Measurements from ENCODE around the gene CDS2. TPM values are rescaled to one million over a fixed set of nuclear protein-coding genes. Genes with fewer than 3 reads are reported as not detected.

Gene CDS2
- total and polyA plus RNA-seq, 2 of the 13 experiments (the other 11 are each of a cell fraction or from before 2014, with no cell fraction given), result 81.3 to 153 TPM

- no peak for TF ChIP-seq ZNF737 (CRISPR knock-in tag; IDR thresholded peaks at IDR 0.05; ENCODE audit: borderline replicate concordance)
- TF ChIP-seq MYC (CRISPR knock-in tag; IDR thresholded peaks at IDR 0.05; ENCODE audit: borderline replicate concordance), result no peak
- no peak for TF ChIP-seq ZNF383 (CRISPR knock-in tag; IDR thresholded peaks at IDR 0.05; ENCODE audit: borderline replicate concordance)
- no peak for TF ChIP-seq HOMEZ (CRISPR knock-in tag; IDR thresholded peaks at IDR 0.05; ENCODE audit: low read depth)
- no peak for TF ChIP-seq KDM5B (CRISPR knock-in tag; IDR thresholded peaks at IDR 0.05; ENCODE audit: borderline replicate concordance)
- TF ChIP-seq THYN1 (CRISPR knock-in tag; IDR thresholded peaks at IDR 0.05; ENCODE audit: borderline replicate concordance, low read depth), result no peak
- TF ChIP-seq ZBTB44 (CRISPR knock-in tag; IDR thresholded peaks at IDR 0.05), result no peak
- 0 out of 2 replicates have a peak, but pooled peaks have one; percentile 4 for TF ChIP-seq ZSCAN29 (CRISPR knock-in tag; conservative IDR thresholded peaks at IDR 0.05)
- no peak for TF ChIP-seq ZSCAN25 (CRISPR knock-in tag; IDR thresholded peaks at IDR 0.05)
- TF ChIP-seq ZFP90 (CRISPR knock-in tag; IDR thresholded peaks at IDR 0.05; ENCODE audit: borderline replicate concordance), result no peak
- no peak for TF ChIP-seq ZBTB42 (CRISPR knock-in tag; IDR thresholded peaks at IDR 0.05)
- no peak; a peak in 1 of 4 replicates for TF ChIP-seq REST (IDR thresholded peaks at IDR 0.05; ENCODE audit: borderline replicate concordance in 1 of 2, low read depth in 1 of 2, low read length in 2 of 2)
- no peak for TF ChIP-seq MEIS1 (CRISPR knock-in tag; IDR thresholded peaks at IDR 0.05; ENCODE audit: borderline replicate concordance)
- TF ChIP-seq KAT2B (IDR thresholded peaks at IDR 0.05; ENCODE audit: borderline replicate concordance, low read depth, low read length), result no peak
- TF ChIP-seq CBFB (CRISPR knock-in tag; IDR thresholded peaks at IDR 0.05), result no peak
- TF ChIP-seq ZSCAN12 (CRISPR knock-in tag; IDR thresholded peaks at IDR 0.05), result no peak
- no peak for TF ChIP-seq ZMYM3 (CRISPR knock-in tag; IDR thresholded peaks at IDR 0.05)
- no peak for TF ChIP-seq ZNF207 (IDR thresholded peaks at IDR 0.05; ENCODE audit: borderline replicate concordance)
- no peak for TF ChIP-seq ZNF616 (CRISPR knock-in tag; IDR thresholded peaks at IDR 0.05; ENCODE audit: low read depth)
- TF ChIP-seq MAZ (IDR thresholded peaks at IDR 0.05; ENCODE audit: borderline replicate concordance, low read depth, low read length), result no peak
- no peak for TF ChIP-seq MAZ (CRISPR knock-in tag; IDR thresholded peaks at IDR 0.05; ENCODE audit: low read depth)
- no peak for TF ChIP-seq ATF5 (CRISPR knock-in tag; IDR thresholded peaks at IDR 0.05; ENCODE audit: low read depth)
- TF ChIP-seq WIZ (CRISPR knock-in tag; IDR thresholded peaks at IDR 0.05), result no peak
- no peak; the same call in 1 of the 2 replicates for TF ChIP-seq MIER3 (CRISPR knock-in tag; IDR thresholded peaks at IDR 0.05; ENCODE audit: borderline replicate concordance)
These were observed 6.7 kb upstream of the CDS2 start (continued) for GRCh38 chr20:5120185-5120476.

Measured in HepG2 (cell line).